Bronchial epithelial cell (primary cell): Measurements from ENCODE around the gene C4orf54. TPM values are rescaled to one million over a fixed set of nuclear protein-coding genes. Genes with fewer than 3 reads are reported as not detected.

Experiments used
- DNase-seq: peaks from one replicate; pipeline ENCODE4 v3.0.0-alpha.2; 2010; ENCODE audit warnings: low read depth
- FAIRE-seq: peaks from 2 replicates; lab custom pipeline; 2011; peaks lifted over from hg19 to GRCh38; lab: Jason Lieb, UNC
- H3K27me3 ChIP-seq: 2 replicates; pipeline ENCODE4 v1.5.1; 2011; ENCODE audit warnings: low read length; ENCODE audit not compliant: control insufficient read depth, insufficient read depth
- H3K36me3 ChIP-seq: 2 replicates; pipeline ENCODE4 v1.5.1; 2011; ENCODE audit warnings: low read length; ENCODE audit not compliant: control insufficient read depth, insufficient read depth
- H3K4me3 ChIP-seq: 2 replicates; pipeline ENCODE4 v1.5.1; 2011; ENCODE audit warnings: mild to moderate bottlenecking, low read depth, low read length, control low read depth
- total RNA-seq: library from RNA; depleted of rRNA; stranded (reverse); fragments of >200 nt; gene quantifications from 2 replicates; pipeline ENCODE4 v1.2.1, GENCODE V29; 2014
- TF ChIP-seq, protein P1 (sequence below): IDR thresholded peaks from 2 replicates; pipeline ENCODE4 v1.5.1; 2011; ENCODE audit warnings: mild to moderate bottlenecking, moderate library complexity, low read length, control low read depth, inconsistent platforms; ENCODE audit not compliant: insufficient read depth, severe bottlenecking

Gene C4orf54
- total RNA-seq, 1 donor from 2014 or later, result under 0.01 TPM

DNA sequence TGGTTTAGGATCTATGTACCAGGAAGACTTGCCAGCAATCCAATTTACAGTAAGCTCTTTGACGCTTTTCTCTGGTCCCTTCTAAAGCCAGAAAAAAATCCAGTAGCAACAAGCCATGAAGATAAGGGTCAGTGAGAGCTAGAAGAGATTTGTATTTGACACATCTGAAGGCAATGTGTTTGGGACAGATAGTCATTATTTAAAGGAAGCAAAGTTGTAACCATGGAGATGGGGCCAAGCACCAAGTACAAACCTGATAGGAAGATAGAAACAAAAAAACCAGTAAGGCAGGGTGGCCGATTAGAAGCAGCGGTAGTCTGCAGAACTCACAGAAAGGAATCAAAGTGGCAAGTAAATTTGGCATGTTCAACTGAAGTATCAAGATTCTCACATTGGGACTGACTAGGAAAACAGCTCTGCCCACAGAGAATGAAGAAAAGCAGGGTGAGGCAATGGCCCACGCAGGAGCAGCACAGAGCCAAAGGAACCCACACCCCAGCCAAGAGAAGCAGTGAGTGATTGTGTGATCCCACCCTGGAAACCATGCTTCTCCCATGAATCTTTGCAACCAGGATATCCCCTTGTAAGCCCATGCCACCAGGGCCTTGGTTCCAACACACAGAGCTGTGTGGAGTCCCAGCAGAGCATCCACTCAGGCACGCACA lies 12.9 kb upstream of the C4orf54 start:
- H3K4me3 ChIP-seq, result no peak overlapping the region
- H3K27me3 ChIP-seq, result no peaks in the 10 kb centered on the region
- TF ChIP-seq, protein P1, sequence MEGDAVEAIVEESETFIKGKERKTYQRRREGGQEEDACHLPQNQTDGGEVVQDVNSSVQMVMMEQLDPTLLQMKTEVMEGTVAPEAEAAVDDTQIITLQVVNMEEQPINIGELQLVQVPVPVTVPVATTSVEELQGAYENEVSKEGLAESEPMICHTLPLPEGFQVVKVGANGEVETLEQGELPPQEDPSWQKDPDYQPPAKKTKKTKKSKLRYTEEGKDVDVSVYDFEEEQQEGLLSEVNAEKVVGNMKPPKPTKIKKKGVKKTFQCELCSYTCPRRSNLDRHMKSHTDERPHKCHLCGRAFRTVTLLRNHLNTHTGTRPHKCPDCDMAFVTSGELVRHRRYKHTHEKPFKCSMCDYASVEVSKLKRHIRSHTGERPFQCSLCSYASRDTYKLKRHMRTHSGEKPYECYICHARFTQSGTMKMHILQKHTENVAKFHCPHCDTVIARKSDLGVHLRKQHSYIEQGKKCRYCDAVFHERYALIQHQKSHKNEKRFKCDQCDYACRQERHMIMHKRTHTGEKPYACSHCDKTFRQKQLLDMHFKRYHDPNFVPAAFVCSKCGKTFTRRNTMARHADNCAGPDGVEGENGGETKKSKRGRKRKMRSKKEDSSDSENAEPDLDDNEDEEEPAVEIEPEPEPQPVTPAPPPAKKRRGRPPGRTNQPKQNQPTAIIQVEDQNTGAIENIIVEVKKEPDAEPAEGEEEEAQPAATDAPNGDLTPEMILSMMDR, result no peak
- DNase-seq (no peak), FAIRE-seq (no peak)
- H3K36me3 ChIP-seq, result no peaks in the 10 kb centered on the region

DNA sequence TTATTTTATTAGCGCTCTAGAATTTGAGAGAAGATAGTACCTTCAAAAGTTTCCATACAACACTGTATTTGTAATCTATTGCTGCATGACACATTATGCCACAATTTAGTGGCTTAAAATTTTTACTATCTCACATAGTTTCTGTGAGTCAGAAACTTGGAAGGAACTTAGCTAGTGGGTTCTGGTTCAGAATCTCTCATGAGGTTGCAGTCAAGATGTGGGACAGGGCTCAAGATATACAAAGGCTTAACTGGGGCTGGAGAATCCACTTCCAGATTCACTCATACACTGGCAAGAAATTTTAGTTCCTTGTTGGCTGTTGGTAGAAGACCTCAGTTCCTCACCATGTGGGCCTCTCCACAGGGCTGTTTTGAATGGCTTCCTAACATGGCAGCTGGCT lies 11.5 kb upstream of the C4orf54 start:
- DNase-seq (no peak), FAIRE-seq (no peak)
- Histone ChIP-seq H3K27me3 (no peaks in the 10 kb centered on the region), H3K4me3 (no peak overlapping the region), H3K36me3 (no peaks in the 10 kb centered on the region)
- TF ChIP-seq, protein P1, result no peak

DNA sequence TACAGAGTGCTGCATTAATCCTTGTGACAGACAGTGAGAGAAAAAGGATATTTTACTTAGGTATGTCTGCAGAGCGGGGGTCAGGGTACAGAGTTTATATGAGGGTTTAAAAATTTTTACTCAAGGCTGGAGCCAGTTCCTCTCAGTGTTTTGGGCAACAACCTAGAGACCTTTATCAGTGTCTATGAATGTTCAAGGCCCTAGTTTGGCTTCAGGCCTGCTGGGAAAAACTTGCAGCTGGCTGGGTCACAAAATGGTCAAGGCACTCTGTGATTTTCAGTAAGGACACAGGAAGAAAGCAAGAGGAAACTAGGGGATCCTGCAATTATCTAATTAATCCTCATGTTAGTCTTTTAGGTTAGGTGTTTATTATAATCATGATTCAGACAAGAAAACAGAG lies 10.8 kb upstream of the C4orf54 start:
- DNase-seq (no peak), FAIRE-seq (no peak)
- TF ChIP-seq, protein P1, result no peak
- Histone ChIP-seq H3K4me3 (no peak overlapping the region), H3K27me3 (no peaks in the 10 kb centered on the region), H3K36me3 (no peaks in the 10 kb centered on the region)

DNA sequence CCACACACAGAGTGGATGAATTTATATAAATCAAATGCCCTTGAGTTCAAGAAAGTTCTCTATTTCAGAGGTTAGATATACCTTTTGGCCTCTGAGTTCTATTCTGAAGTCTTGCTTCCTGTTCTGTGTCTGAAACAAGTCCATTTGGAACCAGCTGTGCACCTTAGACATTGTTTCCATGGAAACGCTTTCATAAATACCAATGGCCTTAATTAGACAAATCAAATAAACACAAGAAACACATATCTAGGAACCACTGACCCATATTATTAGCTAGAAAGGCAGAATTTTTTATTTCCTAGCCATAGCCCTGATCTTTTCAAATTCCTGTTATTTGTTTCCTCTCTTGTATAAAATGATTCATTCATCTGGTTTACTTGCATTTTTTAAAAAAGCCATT lies 8.4 kb upstream of the C4orf54 start:
- Histone ChIP-seq H3K4me3 (no peak overlapping the region), H3K36me3 (no peaks in the 10 kb centered on the region), H3K27me3 (no peaks in the 10 kb centered on the region)
- FAIRE-seq (no peak), DNase-seq (no peak)
- TF ChIP-seq, protein P1, result no peak

DNA sequence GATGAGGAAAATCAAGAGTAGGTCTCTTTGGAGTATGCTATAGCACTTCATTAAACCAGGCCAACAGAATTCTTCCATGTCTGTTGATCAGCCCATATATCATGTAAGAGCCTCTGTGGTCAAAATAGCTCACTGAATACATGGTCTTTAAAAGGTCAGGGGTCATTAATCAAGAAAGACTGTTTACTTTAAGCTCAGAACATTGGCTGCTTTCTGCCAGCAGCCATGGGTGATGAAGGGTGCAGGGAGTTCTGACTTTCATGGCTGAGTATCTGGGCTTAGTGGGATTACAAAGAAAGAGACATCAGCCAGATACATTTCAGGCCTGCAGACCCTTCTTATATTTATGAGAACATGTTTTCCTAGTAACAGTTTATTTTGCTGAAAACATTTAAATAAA lies 7.1 kb upstream of the C4orf54 start:
- Histone ChIP-seq H3K27me3 (no peaks in the 10 kb centered on the region), H3K4me3 (no peak overlapping the region), H3K36me3 (no peaks in the 10 kb centered on the region)
- TF ChIP-seq, protein P1, result no peak
- FAIRE-seq, result no peak
- DNase-seq, result no peak

DNA sequence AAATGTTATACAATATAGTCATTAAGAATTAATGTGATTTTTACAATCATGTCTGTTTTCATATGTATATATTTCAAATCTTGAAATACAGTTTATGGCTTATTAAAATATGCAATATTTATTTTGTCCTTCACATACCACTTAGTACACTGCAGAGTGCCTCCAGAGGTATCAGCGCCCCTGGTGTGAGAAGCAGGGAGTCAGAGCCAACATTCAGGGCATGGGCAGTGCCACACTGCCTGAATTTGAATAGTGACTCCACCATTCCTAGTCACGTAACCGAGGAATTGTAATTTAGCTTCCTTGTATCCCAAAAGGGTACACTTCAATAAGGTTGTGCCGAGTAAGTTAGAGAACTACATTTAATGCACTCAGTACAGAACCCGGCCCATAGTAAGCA lies 4.3 kb upstream of the C4orf54 start:
- FAIRE-seq (no peak), DNase-seq (no peak)
- Histone ChIP-seq H3K27me3 (no peaks in the 10 kb centered on the region), H3K4me3 (no peak overlapping the region), H3K36me3 (no peaks in the 10 kb centered on the region)
- TF ChIP-seq, protein P1, result no peak
